HepG2 (cell line): ENCODE measurements around the gene LDLRAP1. TPM values are rescaled to one million over a fixed set of nuclear protein-coding genes. Genes with fewer than 3 reads are reported as not detected.

Experiments
- ATAD3A ChIP-seq: sonication (generic); formaldehyde crosslinking; IDR thresholded peaks from 2 replicates; pipeline ENCODE4 v1.4.0; 2020; ENCODE audit warnings: missing genetic modification reagents
- BCL6 ChIP-seq: IDR thresholded peaks from 2 replicates; pipeline ENCODE4 v1.6.1; 2016; ENCODE audit warnings: missing genetic modification reagents, missing compliant biosample characterization
- CENPX ChIP-seq: sonication (generic); formaldehyde crosslinking; IDR thresholded peaks from 2 replicates; pipeline ENCODE4 v1.9.0; 2021; ENCODE audit warnings: mild to moderate bottlenecking, missing genetic modification reagents, moderate library complexity
- CREM ChIP-seq, 2 experiments: sonication (generic) in 1 of 2; formaldehyde crosslinking in 1 of 2; IDR thresholded peaks; 2 replicates each; pipeline versions ENCODE4 v1.4.0 to v1.6.1; 2016 to 2020; ENCODE audit warnings: antibody characterized with exemption in 1 of 2, mild to moderate bottlenecking in 1 of 2, missing genetic modification reagents in 1 of 2
- DR1 ChIP-seq: sonication (generic); formaldehyde crosslinking; IDR thresholded peaks from 2 replicates; pipeline ENCODE4 v1.8.0; 2021; ENCODE audit warnings: mild to moderate bottlenecking, missing genetic modification reagents, inconsistent platforms
- GTF3A ChIP-seq: sonication (generic); formaldehyde crosslinking; conservative IDR thresholded peaks from 2 replicates; pipeline ENCODE4 v1.4.0; 2020; ENCODE audit warnings: mild to moderate bottlenecking, missing genetic modification reagents
- ISL2 ChIP-seq: sonication (generic); formaldehyde crosslinking; IDR thresholded peaks from 2 replicates; pipeline ENCODE4 v1.5.0; 2020; ENCODE audit warnings: missing genetic modification reagents
- JUND ChIP-seq: sonication (generic); formaldehyde crosslinking; IDR thresholded peaks from 2 replicates; pipeline ENCODE4 v1.8.0; 2022; ENCODE audit warnings: mild to moderate bottlenecking, missing genetic modification reagents
- MAZ ChIP-seq, 2 experiments: sonication (generic) in 1 of 2; formaldehyde crosslinking in 1 of 2; IDR thresholded peaks; 2 replicates each; pipeline versions ENCODE4 v1.5.0 to v1.6.1; 2012 to 2020; ENCODE audit warnings: low read depth in 2 of 2, mild to moderate bottlenecking in 2 of 2, borderline replicate concordance in 1 of 2, improper control_type of control experiment in 1 of 2, low read length in 1 of 2, missing genetic modification reagents in 1 of 2, moderate library complexity in 1 of 2
- MYC ChIP-seq: sonication (generic); formaldehyde crosslinking; IDR thresholded peaks from 2 replicates; pipeline ENCODE4 v1.9.0; 2021; ENCODE audit warnings: missing genetic modification reagents, borderline replicate concordance
- SP4 ChIP-seq: sonication (generic); formaldehyde crosslinking; IDR thresholded peaks from 2 replicates; pipeline ENCODE4 v1.8.1; 2023; ENCODE audit warnings: mild to moderate bottlenecking, missing genetic modification reagents
- TAF1 ChIP-seq: sonication (generic); formaldehyde crosslinking; IDR thresholded peaks from 2 replicates; pipeline ENCODE4 v1.4.0; 2020; ENCODE audit warnings: missing genetic modification reagents
- XBP1 ChIP-seq: sonication (generic); formaldehyde crosslinking; IDR thresholded peaks from 2 replicates; pipeline ENCODE4 v1.5.0; 2020; ENCODE audit warnings: missing genetic modification reagents
- ZNF20 ChIP-seq: sonication (generic); formaldehyde crosslinking; IDR thresholded peaks from 2 replicates; pipeline ENCODE4 v1.4.0; 2020; ENCODE audit warnings: mild to moderate bottlenecking, moderate library complexity, missing genetic modification reagents
- ZNF354B ChIP-seq: sonication (generic); formaldehyde crosslinking; IDR thresholded peaks from 2 replicates; pipeline ENCODE4 v1.8.0; 2022; ENCODE audit warnings: mild to moderate bottlenecking, missing genetic modification reagents
- ZNF605 ChIP-seq: sonication (generic); formaldehyde crosslinking; IDR thresholded peaks from 2 replicates; pipeline ENCODE4 v1.8.0; 2022; ENCODE audit warnings: mild to moderate bottlenecking, missing genetic modification reagents
- ZNF839 ChIP-seq: sonication (generic); formaldehyde crosslinking; IDR thresholded peaks from 2 replicates; pipeline ENCODE4 v1.4.0; 2020; ENCODE audit warnings: missing genetic modification reagents, mild to moderate bottlenecking, borderline replicate concordance
- polyA plus RNA-seq, 8 experiments: library from polyadenylated mRNA; depleted of rRNA in 3 of 8; stranded (reverse) in 7 of 8; unstranded in 1 of 8; fragments of >200 nt; fragmentation: Illumina TruSeq in 4 of 8; extraction: Trizol in 4 of 8; gene quantifications; 2 replicates each; pipeline versions ENCODE4 v1.2.1 to v1.2.3, GENCODE V29; 2011 to 2016; ENCODE audit warnings: low read depth in 4 of 8, missing spikeins in 1 of 8, mixed read lengths in 1 of 8; ENCODE audit not compliant: insufficient read depth in 1 of 8
- total RNA-seq, 5 experiments: library from RNA; depleted of rRNA; stranded (reverse); fragments of >200 nt; fragmentation: Illumina TruSeq; extraction: Trizol; gene quantifications; 2 replicates each; pipeline ENCODE4 v1.2.3, GENCODE V29; 2016; ENCODE audit warnings: low read depth in 1 of 5
- TF ChIP-seq, protein P1 (sequence below): sonication (generic); formaldehyde crosslinking; IDR thresholded peaks from 2 replicates; pipeline ENCODE4 v1.4.0; 2020; ENCODE audit warnings: missing genetic modification reagents, mild to moderate bottlenecking, borderline replicate concordance
- TF ChIP-seq, protein P2 (sequence below), 2 experiments: fragments of 450-650 bp in 1 of 2; sonication (generic) in 1 of 2; formaldehyde crosslinking; IDR thresholded peaks; 2 replicates each; pipeline versions ENCODE4 v1.5.0 to v1.8.0; 2020 to 2022; ENCODE audit warnings: mild to moderate bottlenecking in 1 of 2, missing genetic modification reagents in 1 of 2
- TF ChIP-seq, protein P3 (sequence below): sonication (generic); formaldehyde crosslinking; conservative IDR thresholded peaks from 2 replicates; pipeline ENCODE4 v1.4.0; 2020; ENCODE audit warnings: missing genetic modification reagents
- TF ChIP-seq, protein P4 (sequence below): sonication (generic); formaldehyde crosslinking; IDR thresholded peaks from 2 replicates; pipeline ENCODE4 v1.4.0; 2020; ENCODE audit warnings: mild to moderate bottlenecking, missing genetic modification reagents, borderline replicate concordance

LDLRAP1 gene
- total and polyA plus RNA-seq, 2 of the 13 experiments (the other 11 are each of a cell fraction or from before 2014, with no cell fraction given): 7.2 to 12.1 TPM

DNA sequence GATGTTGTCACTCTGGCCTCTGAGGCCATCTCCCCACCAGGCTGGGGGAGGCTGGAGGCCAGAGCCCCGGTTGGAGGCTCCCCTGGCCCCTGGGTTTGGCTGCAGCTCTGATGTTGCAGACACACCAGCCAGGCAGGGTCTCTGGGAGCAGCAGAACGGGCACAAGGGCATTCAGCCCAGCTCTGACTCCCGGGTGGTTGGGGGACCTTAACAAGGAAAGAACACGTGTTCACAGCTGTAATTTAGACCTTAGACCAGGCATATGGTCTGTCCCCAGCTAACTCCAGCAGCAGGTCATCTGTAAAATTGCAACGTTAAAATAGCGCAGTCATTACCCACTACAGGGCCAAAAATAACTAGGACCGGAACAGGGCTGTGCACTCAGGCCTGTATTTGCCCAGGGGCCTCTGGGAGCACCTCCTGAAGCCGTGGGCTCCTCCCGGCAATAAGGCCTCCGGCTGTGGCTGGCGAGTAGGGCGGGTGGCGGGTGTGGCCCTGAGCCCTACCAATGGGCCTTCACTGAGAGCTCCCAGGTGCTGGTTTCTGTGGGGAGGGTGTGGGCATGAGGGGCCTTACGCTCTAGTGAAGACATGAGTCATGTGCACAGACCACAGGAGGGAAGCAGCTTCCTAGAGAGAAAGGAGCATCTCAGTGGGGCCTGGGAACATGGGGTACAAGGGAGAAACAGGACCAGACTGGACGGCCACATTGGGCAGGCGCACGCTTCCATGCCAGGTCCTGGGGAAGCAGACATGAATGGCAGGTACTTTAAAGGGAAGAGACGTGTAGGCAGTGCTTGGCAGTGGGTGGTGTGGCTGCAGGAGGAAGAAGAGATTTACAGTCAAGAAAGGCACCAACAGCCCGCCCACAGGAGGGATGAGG lies 6.1 kb downstream of the LDLRAP1 start (continued):
- TF ChIP-seq, protein P1, sequence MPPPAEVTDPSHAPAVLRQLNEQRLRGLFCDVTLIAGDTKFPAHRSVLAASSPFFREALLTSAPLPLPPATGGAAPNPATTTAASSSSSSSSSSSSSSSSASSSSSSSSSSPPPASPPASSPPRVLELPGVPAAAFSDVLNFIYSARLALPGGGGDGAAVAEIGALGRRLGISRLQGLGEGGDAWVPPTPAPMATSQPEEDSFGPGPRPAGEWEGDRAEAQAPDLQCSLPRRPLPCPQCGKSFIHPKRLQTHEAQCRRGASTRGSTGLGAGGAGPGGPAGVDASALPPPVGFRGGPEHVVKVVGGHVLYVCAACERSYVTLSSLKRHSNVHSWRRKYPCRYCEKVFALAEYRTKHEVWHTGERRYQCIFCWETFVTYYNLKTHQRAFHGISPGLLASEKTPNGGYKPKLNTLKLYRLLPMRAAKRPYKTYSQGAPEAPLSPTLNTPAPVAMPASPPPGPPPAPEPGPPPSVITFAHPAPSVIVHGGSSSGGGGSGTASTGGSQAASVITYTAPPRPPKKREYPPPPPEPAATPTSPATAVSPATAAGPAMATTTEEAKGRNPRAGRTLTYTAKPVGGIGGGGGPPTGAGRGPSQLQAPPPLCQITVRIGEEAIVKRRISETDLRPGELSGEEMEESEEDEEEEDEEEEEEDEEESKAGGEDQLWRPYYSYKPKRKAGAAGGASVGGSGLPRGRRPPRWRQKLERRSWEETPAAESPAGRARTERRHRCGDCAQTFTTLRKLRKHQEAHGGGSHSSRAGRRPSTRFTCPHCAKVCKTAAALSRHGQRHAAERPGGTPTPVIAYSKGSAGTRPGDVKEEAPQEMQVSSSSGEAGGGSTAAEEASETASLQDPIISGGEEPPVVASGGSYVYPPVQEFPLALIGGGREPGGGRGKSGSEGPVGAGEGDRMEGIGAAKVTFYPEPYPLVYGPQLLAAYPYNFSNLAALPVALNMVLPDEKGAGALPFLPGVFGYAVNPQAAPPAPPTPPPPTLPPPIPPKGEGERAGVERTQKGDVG: peak; percentile 54; the same call in 1 of the 2 replicates
- TF ChIP-seq ZNF354B (CRISPR knock-in tag) (no peak), ZNF839 (CRISPR knock-in tag) (no peak), GTF3A (no peak), BCL6 (CRISPR knock-in tag) (no peak), JUND (CRISPR knock-in tag) (no peak), XBP1 (CRISPR knock-in tag) (no peak), CREM (IDR thresholded peaks at IDR 0.05) (no peak), CREM (CRISPR knock-in tag; IDR thresholded peaks at IDR 0.05) (no peak), ZNF605 (CRISPR knock-in tag) (no peak), SP4 (CRISPR knock-in tag) (no peak), MAZ (IDR thresholded peaks at IDR 0.05; ENCODE audit: borderline replicate concordance, low read depth, low read length) (no peak), MAZ (CRISPR knock-in tag; IDR thresholded peaks at IDR 0.05; ENCODE audit: low read depth) (0 out of 2 replicates have a peak, but pooled peaks have one; percentile 8), MYC (CRISPR knock-in tag) (peak; percentile 50; the same call in 1 of the 2 replicates), DR1 (CRISPR knock-in tag) (no peak), ZNF20 (no peak), TAF1 (CRISPR knock-in tag) (peak; percentile 32; the same call in 1 of the 2 replicates), ATAD3A (no peak), ISL2 (CRISPR knock-in tag) (no peak), CENPX (no peak)
- TF ChIP-seq, protein P2, sequence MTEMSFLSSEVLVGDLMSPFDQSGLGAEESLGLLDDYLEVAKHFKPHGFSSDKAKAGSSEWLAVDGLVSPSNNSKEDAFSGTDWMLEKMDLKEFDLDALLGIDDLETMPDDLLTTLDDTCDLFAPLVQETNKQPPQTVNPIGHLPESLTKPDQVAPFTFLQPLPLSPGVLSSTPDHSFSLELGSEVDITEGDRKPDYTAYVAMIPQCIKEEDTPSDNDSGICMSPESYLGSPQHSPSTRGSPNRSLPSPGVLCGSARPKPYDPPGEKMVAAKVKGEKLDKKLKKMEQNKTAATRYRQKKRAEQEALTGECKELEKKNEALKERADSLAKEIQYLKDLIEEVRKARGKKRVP (CRISPR knock-in tag; IDR thresholded peaks at IDR 0.05): no peak
- TF ChIP-seq, protein P3, sequence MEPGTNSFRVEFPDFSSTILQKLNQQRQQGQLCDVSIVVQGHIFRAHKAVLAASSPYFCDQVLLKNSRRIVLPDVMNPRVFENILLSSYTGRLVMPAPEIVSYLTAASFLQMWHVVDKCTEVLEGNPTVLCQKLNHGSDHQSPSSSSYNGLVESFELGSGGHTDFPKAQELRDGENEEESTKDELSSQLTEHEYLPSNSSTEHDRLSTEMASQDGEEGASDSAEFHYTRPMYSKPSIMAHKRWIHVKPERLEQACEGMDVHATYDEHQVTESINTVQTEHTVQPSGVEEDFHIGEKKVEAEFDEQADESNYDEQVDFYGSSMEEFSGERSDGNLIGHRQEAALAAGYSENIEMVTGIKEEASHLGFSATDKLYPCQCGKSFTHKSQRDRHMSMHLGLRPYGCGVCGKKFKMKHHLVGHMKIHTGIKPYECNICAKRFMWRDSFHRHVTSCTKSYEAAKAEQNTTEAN (CRISPR knock-in tag): no peak
- TF ChIP-seq, protein P4, sequence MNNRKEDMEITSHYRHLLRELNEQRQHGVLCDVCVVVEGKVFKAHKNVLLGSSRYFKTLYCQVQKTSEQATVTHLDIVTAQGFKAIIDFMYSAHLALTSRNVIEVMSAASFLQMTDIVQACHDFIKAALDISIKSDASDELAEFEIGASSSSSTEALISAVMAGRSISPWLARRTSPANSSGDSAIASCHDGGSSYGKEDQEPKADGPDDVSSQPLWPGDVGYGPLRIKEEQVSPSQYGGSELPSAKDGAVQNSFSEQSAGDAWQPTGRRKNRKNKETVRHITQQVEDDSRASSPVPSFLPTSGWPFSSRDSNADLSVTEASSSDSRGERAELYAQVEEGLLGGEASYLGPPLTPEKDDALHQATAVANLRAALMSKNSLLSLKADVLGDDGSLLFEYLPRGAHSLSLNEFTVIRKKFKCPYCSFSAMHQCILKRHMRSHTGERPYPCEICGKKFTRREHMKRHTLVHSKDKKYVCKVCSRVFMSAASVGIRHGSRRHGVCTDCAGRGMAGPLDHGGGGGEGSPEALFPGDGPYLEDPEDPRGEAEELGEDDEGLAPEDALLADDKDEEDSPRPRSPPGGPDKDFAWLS (CRISPR knock-in tag): no peak
